Loucy (cell line): ENCODE data around the gene GNPAT.

Experiments used
- CTCF ChIP-seq: fragments of 200-600 bp; sonication (generic); conservative IDR thresholded peaks from 2 replicates; pipeline ENCODE4 v1.5.1; 2014; ENCODE audit warnings: mild to moderate bottlenecking, antibody characterized with exemption, low read length
- EZH2phosphoT487 ChIP-seq: fragments of 200-600 bp; IDR thresholded peaks from 2 replicates; pipeline ENCODE4 v1.6.1; 2018; ENCODE audit warnings: antibody characterized with exemption, mild to moderate bottlenecking, moderate library complexity, borderline replicate concordance

GRCh38 chr1:231272880-231273279, 31.9 kb downstream of the GNPAT start:
- TF ChIP-seq CTCF, result no peak
- TF ChIP-seq EZH2phosphoT487, result no peak
